ENCODE results near the gene RALY. TPM values are rescaled to one million over a fixed set of nuclear protein-coding genes. Genes with fewer than 3 reads are reported as not detected.

The RALY gene
- total RNA-seq, 2 experiments from 2014 or later, result 136 to 163 TPM

DNA sequence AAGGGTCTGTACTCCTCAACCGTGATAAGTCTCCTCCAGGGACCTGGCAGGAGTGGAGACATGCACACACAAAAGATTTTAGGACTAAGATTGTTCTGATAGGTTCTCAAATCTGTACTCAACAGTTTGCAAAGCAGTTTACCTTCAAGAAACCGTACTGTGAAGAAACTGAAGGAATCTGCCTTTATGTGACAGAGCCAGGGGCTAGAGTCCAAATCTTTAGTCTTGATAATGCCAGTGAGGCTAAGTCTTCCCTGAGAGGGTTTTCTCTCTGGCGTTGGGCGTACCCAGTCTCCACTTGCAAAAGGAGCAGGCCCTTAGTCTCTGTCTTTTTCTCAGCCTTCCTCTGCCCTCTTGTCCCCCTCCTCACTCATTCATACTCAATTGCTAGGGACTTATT is 47.5 kb downstream of the RALY start:
- peaks cover 3% of the 10 kb centered on the region for H3K4me1 ChIP-seq (ENCODE audit: insufficient read depth, low read length, poor library complexity, severe bottlenecking)
- TF ChIP-seq, protein P1, sequence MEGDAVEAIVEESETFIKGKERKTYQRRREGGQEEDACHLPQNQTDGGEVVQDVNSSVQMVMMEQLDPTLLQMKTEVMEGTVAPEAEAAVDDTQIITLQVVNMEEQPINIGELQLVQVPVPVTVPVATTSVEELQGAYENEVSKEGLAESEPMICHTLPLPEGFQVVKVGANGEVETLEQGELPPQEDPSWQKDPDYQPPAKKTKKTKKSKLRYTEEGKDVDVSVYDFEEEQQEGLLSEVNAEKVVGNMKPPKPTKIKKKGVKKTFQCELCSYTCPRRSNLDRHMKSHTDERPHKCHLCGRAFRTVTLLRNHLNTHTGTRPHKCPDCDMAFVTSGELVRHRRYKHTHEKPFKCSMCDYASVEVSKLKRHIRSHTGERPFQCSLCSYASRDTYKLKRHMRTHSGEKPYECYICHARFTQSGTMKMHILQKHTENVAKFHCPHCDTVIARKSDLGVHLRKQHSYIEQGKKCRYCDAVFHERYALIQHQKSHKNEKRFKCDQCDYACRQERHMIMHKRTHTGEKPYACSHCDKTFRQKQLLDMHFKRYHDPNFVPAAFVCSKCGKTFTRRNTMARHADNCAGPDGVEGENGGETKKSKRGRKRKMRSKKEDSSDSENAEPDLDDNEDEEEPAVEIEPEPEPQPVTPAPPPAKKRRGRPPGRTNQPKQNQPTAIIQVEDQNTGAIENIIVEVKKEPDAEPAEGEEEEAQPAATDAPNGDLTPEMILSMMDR (conservative IDR thresholded peaks at IDR 0.05; ENCODE audit: low read length), result no peak
- no peak for TF ChIP-seq EZH2phosphoT487 (IDR thresholded peaks at IDR 0.05; ENCODE audit: borderline replicate concordance, low read depth, low read length)
- H3K9me2 ChIP-seq (ENCODE audit: insufficient read depth, low read length), result no peaks in the 10 kb centered on the region
- H3K9me3 ChIP-seq (ENCODE audit: low read length), result no peaks in the 10 kb centered on the region
- ChIA-PET POLR2A (no interaction called here), CTCF (ENCODE audit: unreplicated experiment) (interaction anchor here (0.6 kb wide), 1 partner anchor 27 kb away, joined by 3 read pairs; no protein-coding TSS in a partner anchor)
- H3K36me3 ChIP-seq (ENCODE audit: insufficient read depth, low read length), result peaks cover 59% of the 10 kb centered on the region
- H2AFZ ChIP-seq (ENCODE audit: low read length), result no peak overlapping the region
- H4K20me1 ChIP-seq (ENCODE audit: insufficient read depth, low read length), result peaks cover 7% of the 10 kb centered on the region; the same call in 1 of the 2 replicates
- H3K79me2 ChIP-seq (ENCODE audit: insufficient read depth, low read depth, low read length), result peaks cover 92% of the 10 kb centered on the region
- no peak overlapping the region for H3K27ac ChIP-seq (ENCODE audit: low read depth, low read length, poor library complexity, severe bottlenecking)
- DNase-seq (ENCODE audit: low spot score), result no peak
- H3K4me2 ChIP-seq (ENCODE audit: low read length), result no peak overlapping the region
- intact Hi-C loops (cut with micrococcal nuclease; ENCODE audit: unreplicated experiment), result no loop called here
- no TSS peak for BruUV-seq (replicated peaks)
- no peak overlapping the region for H3K4me3 ChIP-seq (ENCODE audit: low read depth, low read length, poor library complexity, severe bottlenecking)

- H4K20me1 ChIP-seq (ENCODE audit: insufficient read depth, low read length), result peaks cover 7% of the 10 kb centered on the region; the same call in 1 of the 2 replicates
These were observed 48.6 kb downstream of the RALY start for GRCh38 chr20:34042262-34042661.

DNA sequence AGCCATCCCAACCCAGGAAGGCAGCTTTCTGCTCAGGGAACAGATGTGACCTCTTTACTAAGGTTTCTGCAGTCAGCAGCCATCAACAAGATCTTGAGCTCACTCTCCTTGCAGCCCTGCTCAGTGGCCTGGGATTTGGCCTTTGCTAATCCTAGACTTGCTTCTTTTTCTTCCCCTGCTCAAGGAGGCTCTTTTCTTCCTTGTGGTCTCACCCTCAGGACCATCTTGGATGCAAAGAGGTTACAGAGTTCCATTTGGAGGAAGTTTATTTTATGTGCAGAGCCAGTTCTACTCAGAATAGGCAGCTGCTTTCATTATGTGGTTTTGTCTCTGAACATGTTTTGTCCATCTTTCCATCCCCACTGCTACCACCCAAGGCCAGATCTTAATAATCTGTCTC is 49.3 kb downstream of the RALY start:
- DNase-seq (ENCODE audit: low spot score), result no peak
- ChIA-PET POLR2A (interaction anchor here (0.7 kb wide), 1 partner anchor 20 kb away, joined by 3 read pairs; no protein-coding TSS in a partner anchor), CTCF (ENCODE audit: unreplicated experiment) (no interaction called here)
- H3K4me2 ChIP-seq (ENCODE audit: low read length), result no peak overlapping the region
- H3K9me3 ChIP-seq (ENCODE audit: low read length), result no peaks in the 10 kb centered on the region
- peaks cover 68% of the 10 kb centered on the region for H3K36me3 ChIP-seq (ENCODE audit: insufficient read depth, low read length)
- no peak overlapping the region for H3K27ac ChIP-seq (ENCODE audit: low read depth, low read length, poor library complexity, severe bottlenecking)
- peaks cover 90% of the 10 kb centered on the region for H3K79me2 ChIP-seq (ENCODE audit: insufficient read depth, low read depth, low read length)
- peaks cover 7% of the 10 kb centered on the region; the same call in 1 of the 2 replicates for H4K20me1 ChIP-seq (ENCODE audit: insufficient read depth, low read length)
- no peaks in the 10 kb centered on the region for H3K9me2 ChIP-seq (ENCODE audit: insufficient read depth, low read length)
- H3K4me3 ChIP-seq (ENCODE audit: low read depth, low read length, poor library complexity, severe bottlenecking), result no peak overlapping the region
- no peak overlapping the region for H2AFZ ChIP-seq (ENCODE audit: low read length)
- intact Hi-C loops (cut with micrococcal nuclease; ENCODE audit: unreplicated experiment), result no loop called here
- TF ChIP-seq, protein P1 (conservative IDR thresholded peaks at IDR 0.05; ENCODE audit: low read length), result no peak
- no peak for TF ChIP-seq EZH2phosphoT487 (IDR thresholded peaks at IDR 0.05; ENCODE audit: borderline replicate concordance, low read depth, low read length)
- H3K4me1 ChIP-seq (ENCODE audit: insufficient read depth, low read length, poor library complexity, severe bottlenecking), result no peaks in the 10 kb centered on the region
- BruUV-seq (replicated peaks), result no TSS peak

More at GRCh38 chr20:34042262-34042661, 48.6 kb downstream of the RALY start:
- BruUV-seq (replicated peaks), result no TSS peak
- TF ChIP-seq EZH2phosphoT487 (IDR thresholded peaks at IDR 0.05; ENCODE audit: borderline replicate concordance, low read depth, low read length), result no peak
- TF ChIP-seq, protein P1 (conservative IDR thresholded peaks at IDR 0.05; ENCODE audit: low read length), result no peak
- H3K36me3 ChIP-seq (ENCODE audit: insufficient read depth, low read length), result peaks cover 62% of the 10 kb centered on the region
- no peak overlapping the region for H2AFZ ChIP-seq (ENCODE audit: low read length)
- peaks cover 90% of the 10 kb centered on the region for H3K79me2 ChIP-seq (ENCODE audit: insufficient read depth, low read depth, low read length)
- H3K9me2 ChIP-seq (ENCODE audit: insufficient read depth, low read length), result no peaks in the 10 kb centered on the region
- intact Hi-C loops (cut with micrococcal nuclease; ENCODE audit: unreplicated experiment), result no loop called here
- DNase-seq (ENCODE audit: low spot score), result no peak
- H3K9me3 ChIP-seq (ENCODE audit: low read length), result no peaks in the 10 kb centered on the region
- H3K4me1 ChIP-seq (ENCODE audit: insufficient read depth, low read length, poor library complexity, severe bottlenecking), result no peaks in the 10 kb centered on the region
- H3K4me2 ChIP-seq (ENCODE audit: low read length), result no peak overlapping the region
- ChIA-PET CTCF (ENCODE audit: unreplicated experiment) (no interaction called here), POLR2A (no interaction called here)
- no peak overlapping the region for H3K4me3 ChIP-seq (ENCODE audit: low read depth, low read length, poor library complexity, severe bottlenecking)
- H3K27ac ChIP-seq (ENCODE audit: low read depth, low read length, poor library complexity, severe bottlenecking), result no peak overlapping the region
